ENCODE results near the gene AIPL1. TPM values are rescaled to one million over a fixed set of nuclear protein-coding genes. Genes with fewer than 3 reads are reported as not detected.

The AIPL1 gene
- total and polyA plus RNA-seq, 10 of the 15 experiments (the other 5 are each of a cell fraction or from before 2014, with no cell fraction given) = not detected

DNA sequence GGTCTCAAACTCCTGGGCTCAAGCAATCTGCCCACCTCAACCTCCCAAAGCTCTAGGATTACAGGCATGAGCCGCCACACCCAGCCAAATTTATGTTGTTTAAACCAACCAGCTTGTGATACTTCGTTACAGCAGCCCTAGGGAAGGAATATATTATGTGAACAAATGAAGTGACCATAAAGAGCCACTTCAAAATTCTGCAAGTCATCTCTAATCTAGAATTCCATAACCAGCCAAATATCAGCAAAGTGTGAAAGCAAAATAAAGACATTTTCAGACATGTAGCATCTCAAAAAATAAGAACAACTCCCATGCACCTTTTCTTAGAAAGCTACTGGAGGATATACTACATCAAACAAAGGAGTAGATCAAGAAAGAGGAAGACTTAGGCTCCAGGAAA is 36.0 kb downstream of the AIPL1 start:
- Histone ChIP-seq H2AFZ (ENCODE audit: control insufficient read depth, low read depth, low read length) (no peak overlapping the region), H3K9me3 (replicated peaks; ENCODE audit: control insufficient read depth, insufficient read depth, low read length) (no peaks in the 10 kb centered on the region), H3K27ac (ENCODE audit: control insufficient read depth, insufficient read depth) (no peak overlapping the region), H3K27me3 (replicated peaks in 1 of 2; ENCODE audit: control insufficient read depth in 2 of 2, insufficient read depth in 2 of 2, low read length in 1 of 2) (no peaks in the 10 kb centered on the region; a peak in 1 of 4 replicates), H3K36me3 (ENCODE audit: control insufficient read depth in 2 of 2, insufficient read depth in 2 of 2, low read length in 1 of 2) (no peaks in the 10 kb centered on the region), H3K9ac (ENCODE audit: control insufficient read depth, insufficient read depth, low read length) (no peak overlapping the region), H3K4me2 (ENCODE audit: control insufficient read depth, insufficient read depth) (no peak overlapping the region), H3K4me1 (ENCODE audit: control insufficient read depth, insufficient read depth, low read length) (no peaks in the 10 kb centered on the region), H4K20me1 (ENCODE audit: control insufficient read depth, insufficient read depth) (no peaks in the 10 kb centered on the region), H3K79me2 (ENCODE audit: control insufficient read depth, insufficient read depth, low read length) (no peaks in the 10 kb centered on the region), H3K4me3 (no peak overlapping the region)
- no TSS peak for BruUV-seq (replicated peaks)
- in situ Hi-C loops (cut with MboI) (no loop called here), intact Hi-C loops (cut with micrococcal nuclease; ENCODE audit: unreplicated experiment) (no loop called here)
- DNase-seq (ENCODE audit: low read depth, low spot score) (no peak), FAIRE-seq (no peak), ATAC-seq (no peak)
- CTCF ChIA-PET = interaction anchor here (1.4 kb wide), 1 partner anchor 14 kb away, joined by 4 read pairs; no protein-coding TSS in a partner anchor
- POLR2A ChIA-PET = no interaction called here
- WGBS (ENCODE audit: insufficient coverage, insufficient replicate concordance, low lambda C conversion rate, missing lambda C conversion rate) = 8% methylated on average over 2 of the region's 2 CpGs
- SMC1A ChIA-PET (ENCODE audit: uncharacterized antibody, unreplicated experiment) = no interaction called here
- RAD21 ChIA-PET (ENCODE audit: unreplicated experiment) = interaction anchor here (0.6 kb wide), 1 partner anchor 400 kb away, joined by 3 read pairs; no protein-coding TSS in a partner anchor
- no peak for TF ChIP-seq SREBF2 (IDR thresholded peaks at IDR 0.05; ENCODE audit: low read length)

GRCh38 chr17:6394055-6394606 is 40.8 kb downstream of the AIPL1 start:
- Histone ChIP-seq H3K27ac (ENCODE audit: control insufficient read depth, insufficient read depth) (no peak overlapping the region), H3K36me3 (ENCODE audit: control insufficient read depth in 2 of 2, insufficient read depth in 2 of 2, low read length in 1 of 2) (no peaks in the 10 kb centered on the region), H4K20me1 (ENCODE audit: control insufficient read depth, insufficient read depth) (no peaks in the 10 kb centered on the region), H3K4me1 (ENCODE audit: control insufficient read depth, insufficient read depth, low read length) (no peaks in the 10 kb centered on the region), H3K4me3 (no peak overlapping the region), H3K4me2 (ENCODE audit: control insufficient read depth, insufficient read depth) (no peak overlapping the region), H3K79me2 (ENCODE audit: control insufficient read depth, insufficient read depth, low read length) (no peaks in the 10 kb centered on the region), H3K9me3 (replicated peaks; ENCODE audit: control insufficient read depth, insufficient read depth, low read length) (no peaks in the 10 kb centered on the region), H2AFZ (ENCODE audit: control insufficient read depth, low read depth, low read length) (no peak overlapping the region), H3K9ac (ENCODE audit: control insufficient read depth, insufficient read depth, low read length) (no peak overlapping the region), H3K27me3 (replicated peaks in 1 of 2; ENCODE audit: control insufficient read depth in 2 of 2, insufficient read depth in 2 of 2, low read length in 1 of 2) (no peaks in the 10 kb centered on the region)
- in situ Hi-C loops (cut with MboI) (no loop called here), intact Hi-C loops (cut with micrococcal nuclease; ENCODE audit: unreplicated experiment) (no loop called here)
- CTCF ChIA-PET = no interaction called here
- no peak for TF ChIP-seq MAX (IDR thresholded peaks at IDR 0.05; ENCODE audit: low read depth, low read length)
- TF ChIP-seq, protein P1, sequence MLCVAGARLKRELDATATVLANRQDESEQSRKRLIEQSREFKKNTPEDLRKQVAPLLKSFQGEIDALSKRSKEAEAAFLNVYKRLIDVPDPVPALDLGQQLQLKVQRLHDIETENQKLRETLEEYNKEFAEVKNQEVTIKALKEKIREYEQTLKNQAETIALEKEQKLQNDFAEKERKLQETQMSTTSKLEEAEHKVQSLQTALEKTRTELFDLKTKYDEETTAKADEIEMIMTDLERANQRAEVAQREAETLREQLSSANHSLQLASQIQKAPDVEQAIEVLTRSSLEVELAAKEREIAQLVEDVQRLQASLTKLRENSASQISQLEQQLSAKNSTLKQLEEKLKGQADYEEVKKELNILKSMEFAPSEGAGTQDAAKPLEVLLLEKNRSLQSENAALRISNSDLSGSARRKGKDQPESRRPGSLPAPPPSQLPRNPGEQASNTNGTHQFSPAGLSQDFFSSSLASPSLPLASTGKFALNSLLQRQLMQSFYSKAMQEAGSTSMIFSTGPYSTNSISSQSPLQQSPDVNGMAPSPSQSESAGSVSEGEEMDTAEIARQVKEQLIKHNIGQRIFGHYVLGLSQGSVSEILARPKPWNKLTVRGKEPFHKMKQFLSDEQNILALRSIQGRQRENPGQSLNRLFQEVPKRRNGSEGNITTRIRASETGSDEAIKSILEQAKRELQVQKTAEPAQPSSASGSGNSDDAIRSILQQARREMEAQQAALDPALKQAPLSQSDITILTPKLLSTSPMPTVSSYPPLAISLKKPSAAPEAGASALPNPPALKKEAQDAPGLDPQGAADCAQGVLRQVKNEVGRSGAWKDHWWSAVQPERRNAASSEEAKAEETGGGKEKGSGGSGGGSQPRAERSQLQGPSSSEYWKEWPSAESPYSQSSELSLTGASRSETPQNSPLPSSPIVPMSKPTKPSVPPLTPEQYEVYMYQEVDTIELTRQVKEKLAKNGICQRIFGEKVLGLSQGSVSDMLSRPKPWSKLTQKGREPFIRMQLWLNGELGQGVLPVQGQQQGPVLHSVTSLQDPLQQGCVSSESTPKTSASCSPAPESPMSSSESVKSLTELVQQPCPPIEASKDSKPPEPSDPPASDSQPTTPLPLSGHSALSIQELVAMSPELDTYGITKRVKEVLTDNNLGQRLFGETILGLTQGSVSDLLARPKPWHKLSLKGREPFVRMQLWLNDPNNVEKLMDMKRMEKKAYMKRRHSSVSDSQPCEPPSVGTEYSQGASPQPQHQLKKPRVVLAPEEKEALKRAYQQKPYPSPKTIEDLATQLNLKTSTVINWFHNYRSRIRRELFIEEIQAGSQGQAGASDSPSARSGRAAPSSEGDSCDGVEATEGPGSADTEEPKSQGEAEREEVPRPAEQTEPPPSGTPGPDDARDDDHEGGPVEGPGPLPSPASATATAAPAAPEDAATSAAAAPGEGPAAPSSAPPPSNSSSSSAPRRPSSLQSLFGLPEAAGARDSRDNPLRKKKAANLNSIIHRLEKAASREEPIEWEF (IDR thresholded peaks at IDR 0.05; ENCODE audit: insufficient replicate concordance, low read depth, low read length) = no peak
- 7% methylated on average over 8 of the region's 8 CpGs for WGBS (ENCODE audit: insufficient coverage, insufficient replicate concordance, low lambda C conversion rate, missing lambda C conversion rate)
- DNase-seq (ENCODE audit: low read depth, low spot score) (no peak), FAIRE-seq (no peak), ATAC-seq (no peak)
- SMC1A ChIA-PET (ENCODE audit: uncharacterized antibody, unreplicated experiment) = no interaction called here
- BruUV-seq (replicated peaks) = no TSS peak
- RAD21 ChIA-PET (ENCODE audit: unreplicated experiment) = no interaction called here
- POLR2A ChIA-PET = no interaction called here
